Left ventricle myocardium superior (tissue), 1 donor: ENCODE data around the gene FAR1. TPM values are rescaled to one million over a fixed set of nuclear protein-coding genes. Genes with fewer than 3 reads are reported as not detected.
"Not testable (repeated sequence)": the region's sequence is repeated elsewhere in the genome, so short reads cannot be mapped to it uniquely, and the experiment has no call there.

ENCODE experiments used
- ATAC-seq: fragments of 200-7000 bp; cut with Tn5 transposase; one replicate; pipeline ENCODE4 v1.9.1; 2020; ENCODE audit warnings: mild to moderate bottlenecking, moderate library complexity
- DNase-seq: peaks from one replicate; pipeline ENCODE4 v3.0.0-alpha.2; 2020
- intact Hi-C: fragments of 100-400 bp; cut with micrococcal nuclease; formaldehyde crosslinking; loops from one replicate; pipeline ENCODE4 v1.11.0; 2022
- long read RNA-seq: library from polyadenylated mRNA; unstranded; transcript quantifications from one replicate; pipeline ENCODE4 v2.0.0, GENCODE V29; 2021
- total RNA-seq: library from RNA; stranded (reverse); fragmentation: NEBNext Ultra II Directional; extraction: Animal tissue kit (Norgen Biotek cat#: 25700); gene quantifications from one replicate; pipeline ENCODE4 v1.2.1, GENCODE V29; 2021
- donor health status: DM: no; HTN: yes; CAD: no; lungs with severe emphysema.

FAR1 gene
- total RNA-seq: 37.0 TPM
- long read RNA-seq, full-length matches to known transcripts: 34 of 40 reads
- long read RNA-seq, partial matches to known transcripts: 1 of 40 reads
- long read RNA-seq, other reads (novel, unspliced or antisense): 5 of 40 reads

DNA sequence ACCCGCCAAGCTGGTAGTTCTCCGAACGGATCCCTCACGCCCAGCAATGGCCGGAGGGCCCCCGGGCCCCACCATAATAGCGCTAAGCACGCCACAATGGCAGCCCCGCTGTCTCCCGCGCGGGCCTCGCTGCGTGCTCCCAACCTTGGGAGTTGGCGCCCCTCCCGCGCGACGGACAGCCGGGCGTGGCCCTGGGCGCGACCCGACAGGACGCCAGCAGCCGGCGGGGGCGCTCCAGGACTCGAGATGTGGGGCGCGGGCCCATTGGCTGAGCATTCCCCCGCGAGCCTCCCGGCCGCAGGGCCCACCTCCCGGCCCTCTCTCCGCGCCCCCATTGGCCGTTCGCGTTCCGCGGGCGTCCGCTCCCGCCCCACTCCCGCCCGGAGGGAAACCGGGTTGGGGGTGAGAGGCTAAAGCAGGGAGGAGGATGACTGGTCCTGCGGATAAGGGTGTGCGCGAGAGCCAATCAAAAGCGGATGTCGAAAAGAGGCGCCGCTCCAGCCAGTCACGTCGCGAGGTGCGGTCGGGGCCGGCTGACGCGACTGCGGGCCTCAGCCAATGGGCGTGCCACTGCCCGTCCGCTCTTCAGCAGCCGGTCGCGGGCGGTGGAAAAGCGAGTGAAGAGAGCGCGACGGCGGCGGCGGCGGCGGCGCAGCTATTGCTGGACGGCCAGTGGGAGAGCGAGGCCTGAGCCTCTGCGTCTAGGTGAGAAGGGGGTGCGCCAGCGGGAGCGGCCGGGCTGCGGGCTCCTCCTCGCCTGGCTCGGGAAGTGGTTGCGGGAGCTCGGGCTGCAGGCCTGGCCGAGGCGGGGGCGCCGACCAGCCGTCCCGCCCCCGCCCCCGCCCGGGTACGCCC, at the start of gene FAR1:
FAR1 (plus strand) TSS at position 567 of the 855 bp plus-strand sequence. CDS start 26,098 bp downstream, outside the sequence.
- DNase-seq: peak; percentile 99
- peak; percentile 99 for ATAC-seq
- intact Hi-C loops: no loop called here

DNA sequence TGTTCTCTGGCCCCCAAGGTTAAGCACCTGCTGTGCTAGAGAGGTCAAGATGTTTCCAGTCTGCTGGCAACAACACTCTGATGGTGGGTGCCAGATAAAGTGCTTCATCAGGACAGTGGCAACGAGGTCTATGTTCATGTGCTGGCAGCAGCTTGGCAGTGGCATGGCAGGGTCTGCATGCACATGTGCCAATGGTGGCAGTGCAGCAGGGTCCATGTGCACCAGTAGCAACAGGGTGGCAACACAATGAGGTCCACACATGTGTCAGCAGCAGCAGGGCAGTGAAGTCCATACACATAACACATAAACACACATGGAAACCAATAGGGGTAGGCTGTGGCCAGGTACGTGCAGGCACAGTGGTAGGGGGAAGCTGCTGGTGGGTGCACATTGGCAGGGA, 48.4 kb upstream of the FAR1 start:
- intact Hi-C loops: no loop called here
- DNase-seq (no peak), ATAC-seq (no peak)

DNA sequence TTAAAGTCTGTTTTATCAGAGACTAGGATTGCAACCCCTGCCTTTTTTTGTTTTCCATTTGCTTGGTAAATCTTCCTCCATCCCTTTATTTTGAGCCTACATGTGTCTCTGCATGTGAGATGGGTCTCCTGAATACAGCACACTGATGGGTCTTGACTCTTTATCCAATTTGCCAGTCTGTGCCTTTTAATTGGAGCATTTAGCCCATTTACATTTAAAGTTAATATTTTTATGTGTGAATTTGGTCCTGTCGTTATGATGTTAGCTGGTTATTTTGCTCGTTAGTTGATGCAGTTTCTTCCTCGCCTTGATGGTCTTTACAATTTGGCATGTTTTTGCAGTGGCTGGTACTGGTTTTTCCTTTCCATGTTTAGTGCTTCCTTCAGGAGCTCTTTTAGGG, 41.6 kb upstream of the FAR1 start:
- intact Hi-C loops, DNase-seq, ATAC-seq: not testable (repeated sequence)

DNA sequence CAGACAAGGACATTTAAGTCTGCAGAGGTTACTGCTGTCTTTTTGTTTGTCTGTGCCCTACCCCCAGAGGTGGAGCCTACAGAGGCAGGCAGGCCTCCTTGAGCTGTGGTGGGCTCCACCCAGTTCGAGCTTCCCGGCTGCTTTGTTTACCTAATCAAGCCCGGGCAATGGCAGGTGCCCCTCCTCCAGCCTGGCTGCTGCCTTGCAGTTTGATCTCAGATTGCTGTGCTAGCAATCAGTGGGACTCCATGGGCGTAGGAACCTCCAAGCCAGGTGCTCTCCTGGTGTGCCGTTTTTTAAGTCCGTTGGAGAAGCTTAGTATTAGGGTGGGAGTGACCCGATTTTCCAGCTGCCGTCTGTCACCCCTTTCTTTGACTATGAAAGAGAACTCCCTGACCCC, 39.8 kb upstream of the FAR1 start:
- DNase-seq, ATAC-seq, intact Hi-C loops: not testable (repeated sequence)

DNA sequence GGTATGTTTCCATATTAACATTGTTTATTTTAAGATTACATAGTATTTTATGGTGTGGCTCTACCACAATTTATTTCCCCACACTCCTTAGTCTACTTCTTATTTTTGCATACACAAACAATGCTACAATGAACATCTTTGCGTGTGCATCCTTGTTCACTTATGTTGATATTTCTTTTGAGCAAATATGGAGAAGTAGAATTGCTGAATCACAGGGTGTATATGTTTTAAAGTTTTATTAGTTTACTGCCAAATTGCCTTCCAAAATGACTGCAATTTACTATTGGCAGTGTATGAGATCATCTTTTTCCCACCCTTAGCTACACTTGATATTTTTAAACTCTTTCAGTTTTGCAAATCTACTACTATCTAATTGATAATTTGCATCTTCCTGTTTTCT, 38.7 kb upstream of the FAR1 start:
- ATAC-seq: no peak
- intact Hi-C loops: no loop called here
- DNase-seq: no peak

DNA sequence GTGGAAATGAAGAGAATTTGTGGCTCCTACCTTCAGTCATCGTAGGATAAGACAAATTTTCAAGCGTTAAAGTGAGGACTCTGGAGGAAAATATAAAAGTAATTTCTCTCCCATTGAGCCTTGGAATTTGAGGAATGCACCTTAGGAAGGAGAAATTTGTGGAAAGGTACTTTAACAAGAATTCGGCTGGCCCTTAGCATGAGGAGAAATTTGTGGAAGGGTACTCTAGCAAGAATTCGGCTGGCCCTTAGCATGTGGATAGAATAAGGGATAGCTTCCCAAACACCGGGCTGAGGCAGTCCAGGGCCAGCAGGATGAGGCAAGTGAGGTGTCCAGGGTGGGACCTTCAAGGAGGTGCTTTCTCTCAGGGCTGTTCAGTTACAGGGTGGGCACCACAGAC, 33.2 kb upstream of the FAR1 start:
- intact Hi-C loops: no loop called here
- no peak for ATAC-seq
- no peak for DNase-seq

GRCh38 chr11:13635804-13636203, 32.7 kb upstream of the FAR1 start:
- ATAC-seq: no peak
- DNase-seq: no peak
- intact Hi-C loops: no loop called here

- DNase-seq (no peak), ATAC-seq (no peak)
- intact Hi-C loops: no loop called here
These were observed 31.1 kb upstream of the FAR1 start for GRCh38 chr11:13637125-13638069.

DNA sequence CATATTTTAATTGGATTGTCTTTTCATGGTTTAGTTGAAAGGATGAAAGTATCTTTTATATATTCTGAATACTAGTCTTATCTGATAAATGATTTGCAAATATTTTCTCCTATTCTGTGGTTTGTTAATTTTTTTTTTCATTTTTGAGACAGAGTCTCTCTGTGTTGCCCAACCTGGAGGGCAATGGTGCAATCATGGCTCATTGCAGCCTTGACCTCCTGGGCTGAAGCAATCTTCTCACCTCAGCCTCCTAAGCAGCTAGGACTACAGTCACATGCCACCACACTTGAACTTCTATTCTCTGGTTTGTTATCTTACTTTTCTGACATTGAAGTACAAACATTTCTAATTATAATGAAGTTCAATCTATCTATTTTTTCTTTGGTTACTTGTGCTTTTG, 30.0 kb upstream of the FAR1 start:
- ATAC-seq: no peak
- DNase-seq: no peak
- intact Hi-C loops: no loop called here

DNA sequence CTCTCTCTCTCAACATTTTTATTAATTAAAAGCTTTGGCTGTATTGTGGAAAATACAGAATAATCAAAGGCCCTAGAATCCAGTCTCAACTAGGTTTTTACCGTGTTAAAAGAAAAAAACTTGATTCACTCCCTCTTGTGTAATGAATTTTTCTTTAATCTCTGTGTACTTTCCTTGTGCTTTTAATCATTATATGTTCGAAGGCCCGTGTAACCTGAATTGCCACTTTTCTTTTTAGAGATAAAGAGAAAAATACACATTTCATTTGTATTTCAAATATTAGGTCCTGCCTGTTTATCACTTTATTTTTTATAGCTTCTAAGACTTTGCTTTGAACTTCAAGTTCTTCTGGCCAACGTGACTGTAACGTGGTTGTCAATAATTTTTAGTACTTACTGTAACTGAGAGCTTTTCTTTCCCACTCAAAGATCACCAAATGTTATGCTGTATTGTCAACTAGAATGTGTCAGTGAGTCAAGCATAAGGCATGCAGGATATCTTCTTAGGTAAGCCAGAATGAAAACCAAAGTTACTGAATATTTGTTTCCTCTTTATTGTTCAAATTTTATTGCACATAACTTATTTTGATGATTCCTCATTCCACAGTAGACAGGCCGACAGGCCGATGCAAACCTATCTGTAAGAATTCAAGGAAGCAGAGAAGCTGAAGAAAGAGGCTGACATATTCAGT, 23.3 kb upstream of the FAR1 start:
- DNase-seq (no peak), ATAC-seq (no peak)
- intact Hi-C loops: no loop called here

- intact Hi-C loops: no loop called here
- DNase-seq: no peak
These were observed 21.1 kb upstream of the FAR1 start for GRCh38 chr11:13647391-13647790.

DNA sequence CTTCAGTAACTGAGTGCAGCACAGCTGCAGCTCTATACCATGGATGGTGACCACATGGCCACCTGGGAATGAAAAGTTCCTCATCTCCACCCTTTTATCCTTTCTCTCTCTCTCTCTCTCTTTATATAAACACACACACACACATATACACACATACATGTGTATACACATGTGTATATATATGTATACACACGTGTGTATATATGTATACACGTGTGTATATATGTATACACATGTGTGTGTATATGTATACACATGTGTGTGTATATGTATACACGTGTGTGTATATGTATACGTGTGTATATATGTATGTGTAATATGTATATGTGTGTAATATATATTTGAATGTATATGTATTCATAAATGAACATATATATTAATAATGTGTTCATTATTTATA, 18.8 kb upstream of the FAR1 start:
- no peak for ATAC-seq

More at GRCh38 chr11:13647391-13647790, 21.1 kb upstream of the FAR1 start:
- ATAC-seq: no peak

DNA sequence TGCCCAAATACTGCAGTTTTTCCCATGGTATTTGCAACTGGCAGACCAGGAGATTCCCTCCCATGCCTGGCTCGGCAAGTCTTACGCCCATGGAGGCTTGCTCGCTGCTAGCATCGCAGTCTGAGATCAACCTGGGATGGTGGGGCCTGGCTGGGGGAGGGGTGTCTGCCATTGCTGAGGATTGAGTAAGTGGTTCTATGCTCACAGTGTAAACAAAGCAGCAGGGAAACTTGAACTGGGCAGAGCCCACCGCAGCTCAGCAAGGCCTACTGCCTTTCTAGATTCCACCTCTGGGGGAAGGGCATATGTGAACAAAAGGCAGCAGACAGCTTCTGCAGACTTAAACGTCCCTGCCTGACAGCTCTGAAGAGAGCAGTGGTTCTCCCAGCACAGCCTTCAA, 17.0 kb upstream of the FAR1 start:
- intact Hi-C loops, DNase-seq, ATAC-seq: not testable (repeated sequence)

More for the DNA sequence above, 18.8 kb upstream of the FAR1 start:
- intact Hi-C loops: no loop called here
- DNase-seq: no peak

GRCh38 chr11:13661074-13661623, 7.3 kb upstream of the FAR1 start:
- ATAC-seq: no peak
- intact Hi-C loops: no loop called here
- DNase-seq: no peak

DNA sequence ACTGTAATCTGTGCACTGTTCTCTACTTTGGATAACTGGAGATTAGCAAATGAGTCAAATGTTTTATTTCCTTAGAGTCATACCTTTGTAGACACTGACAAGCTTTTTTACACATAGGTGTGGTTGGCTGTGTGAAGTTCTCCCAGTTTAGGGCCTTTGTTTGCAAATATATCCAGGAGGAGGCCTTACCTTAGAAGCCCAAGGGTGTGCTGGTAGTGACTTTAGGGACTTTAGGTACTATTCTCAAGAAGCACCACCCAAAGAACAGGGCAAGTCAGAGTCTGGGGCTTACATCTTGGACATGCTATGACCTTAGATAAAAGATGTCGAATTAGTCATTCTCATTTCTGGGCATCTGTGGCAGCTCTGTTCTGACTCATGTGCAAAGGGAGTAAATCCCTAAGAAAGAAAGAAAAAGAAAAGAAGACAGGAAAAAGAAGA, 4.8 kb upstream of the FAR1 start:
- intact Hi-C loops: no loop called here
- DNase-seq (no peak), ATAC-seq (no peak)

DNA sequence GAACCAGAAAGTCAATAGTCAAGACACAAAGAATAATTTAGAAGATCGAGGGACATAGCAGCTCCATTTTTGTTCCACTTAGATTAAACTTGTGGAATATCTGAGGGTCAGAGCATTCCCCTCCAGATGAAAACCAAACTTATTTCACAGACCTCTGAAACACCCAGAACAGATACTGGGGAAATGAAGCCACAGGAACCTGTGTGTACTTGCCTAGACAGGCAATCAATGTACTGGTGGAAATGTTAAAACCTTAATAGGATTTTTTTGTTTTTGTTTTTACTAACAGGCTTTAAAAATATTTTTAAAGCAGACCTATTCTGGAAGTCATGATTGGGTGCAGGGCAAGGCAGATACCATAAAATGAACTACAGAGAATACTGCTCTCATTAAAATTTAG, 4.1 kb upstream of the FAR1 start:
- ATAC-seq: no peak
- intact Hi-C loops: no loop called here
- DNase-seq: no peak

DNA sequence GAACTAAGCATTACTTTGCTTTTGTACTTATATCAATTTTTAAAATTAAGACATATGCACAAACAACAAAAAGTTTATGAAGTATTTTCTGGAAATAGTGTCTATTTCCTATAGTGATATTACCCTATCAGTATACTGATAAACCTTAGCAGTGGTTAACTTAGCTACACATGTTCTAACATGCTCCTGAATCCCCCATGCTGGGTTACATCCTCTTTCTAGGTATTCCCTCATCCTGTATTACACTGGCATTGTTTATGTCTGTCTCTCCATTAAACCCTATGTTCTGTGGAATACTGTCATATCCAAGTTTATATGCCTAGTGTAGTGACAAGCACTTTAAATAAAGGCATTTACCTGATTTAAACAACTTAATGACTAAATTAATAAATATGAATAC, 1.8 kb upstream of the FAR1 start:
- DNase-seq (no peak), ATAC-seq (no peak)
- intact Hi-C loops: no loop called here

DNA sequence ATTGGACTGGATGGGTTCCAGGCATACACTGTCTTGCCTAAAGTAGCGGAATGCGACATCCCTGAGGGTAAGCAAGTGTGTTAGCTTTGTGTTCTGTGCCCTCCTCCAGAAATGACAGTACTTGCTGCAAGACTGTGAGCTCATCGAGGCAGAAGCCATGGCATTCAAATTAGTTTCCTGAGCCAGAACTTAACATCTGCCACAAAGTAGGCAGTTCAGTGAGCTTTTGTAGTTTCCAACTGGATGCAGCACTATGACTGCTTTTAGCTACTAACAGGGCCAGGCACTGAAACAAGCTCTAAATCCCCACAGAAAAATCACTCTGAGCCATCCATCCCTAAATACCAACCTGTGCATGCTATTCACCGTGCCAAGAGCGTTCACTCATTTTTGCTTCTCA, 1.2 kb upstream of the FAR1 start:
- DNase-seq: no peak
- intact Hi-C loops: no loop called here
- no peak for ATAC-seq

DNA sequence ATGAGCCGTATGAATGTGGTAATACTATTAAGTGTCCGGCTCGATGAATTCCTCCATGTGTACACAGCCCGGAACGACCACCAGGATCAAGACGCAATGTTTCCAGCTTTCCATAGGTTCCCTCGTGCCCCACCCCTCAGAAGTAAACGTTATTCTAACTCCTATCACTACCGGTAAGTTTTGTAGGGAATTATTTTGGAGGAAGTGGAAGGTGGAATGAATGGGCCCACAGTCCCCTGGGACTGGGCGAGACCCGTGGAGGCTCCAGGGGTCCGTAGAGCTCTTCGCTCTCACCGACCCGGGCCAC, 720 bp upstream of the FAR1 start:
- no peak for ATAC-seq
- no peak for DNase-seq
- intact Hi-C loops: no loop called here
